Measurements from ENCODE around the gene PRRX2.

DNA sequence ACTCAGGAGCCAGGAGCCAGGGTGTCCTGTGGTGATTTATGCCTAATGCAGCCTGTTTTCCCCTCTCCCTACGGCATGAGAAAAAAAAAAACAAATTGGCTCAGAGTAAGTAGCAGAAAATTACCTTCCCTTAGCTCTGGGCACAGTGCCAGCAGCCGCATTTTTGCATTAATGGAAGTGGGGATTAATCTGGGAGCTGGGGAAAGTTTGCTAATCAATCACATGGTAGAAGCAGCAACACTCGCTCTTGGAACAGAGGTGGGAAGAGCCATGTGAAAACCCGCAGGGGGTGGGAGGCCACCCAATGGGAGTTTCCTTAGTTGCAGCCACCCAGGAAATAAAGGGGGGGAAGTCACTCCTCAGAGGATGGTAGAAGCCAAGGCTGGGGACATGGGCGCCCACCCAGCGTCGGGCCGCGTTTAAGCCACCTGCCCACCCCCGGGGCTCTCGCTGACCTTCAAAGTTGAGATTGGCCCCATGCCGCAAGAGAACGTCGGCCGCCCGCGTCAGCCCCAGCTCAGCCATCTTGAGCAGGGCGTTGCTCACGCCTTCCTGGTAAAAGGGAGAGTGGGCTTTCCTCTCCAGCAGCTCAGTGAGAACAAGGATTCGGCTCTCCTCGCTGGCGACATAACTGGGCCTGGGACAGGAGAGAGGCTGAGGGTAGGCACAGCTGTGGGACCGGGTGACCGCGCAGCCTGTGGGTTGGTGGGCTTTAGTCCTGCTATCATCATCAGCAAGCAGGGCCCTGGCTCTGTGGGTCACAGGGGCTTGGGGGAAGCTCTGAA lies 25.2 kb upstream of the PRRX2 start:
- TF ChIP-seq, protein P1, sequence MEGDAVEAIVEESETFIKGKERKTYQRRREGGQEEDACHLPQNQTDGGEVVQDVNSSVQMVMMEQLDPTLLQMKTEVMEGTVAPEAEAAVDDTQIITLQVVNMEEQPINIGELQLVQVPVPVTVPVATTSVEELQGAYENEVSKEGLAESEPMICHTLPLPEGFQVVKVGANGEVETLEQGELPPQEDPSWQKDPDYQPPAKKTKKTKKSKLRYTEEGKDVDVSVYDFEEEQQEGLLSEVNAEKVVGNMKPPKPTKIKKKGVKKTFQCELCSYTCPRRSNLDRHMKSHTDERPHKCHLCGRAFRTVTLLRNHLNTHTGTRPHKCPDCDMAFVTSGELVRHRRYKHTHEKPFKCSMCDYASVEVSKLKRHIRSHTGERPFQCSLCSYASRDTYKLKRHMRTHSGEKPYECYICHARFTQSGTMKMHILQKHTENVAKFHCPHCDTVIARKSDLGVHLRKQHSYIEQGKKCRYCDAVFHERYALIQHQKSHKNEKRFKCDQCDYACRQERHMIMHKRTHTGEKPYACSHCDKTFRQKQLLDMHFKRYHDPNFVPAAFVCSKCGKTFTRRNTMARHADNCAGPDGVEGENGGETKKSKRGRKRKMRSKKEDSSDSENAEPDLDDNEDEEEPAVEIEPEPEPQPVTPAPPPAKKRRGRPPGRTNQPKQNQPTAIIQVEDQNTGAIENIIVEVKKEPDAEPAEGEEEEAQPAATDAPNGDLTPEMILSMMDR (IDR thresholded peaks at IDR 0.05; ENCODE audit: poor library complexity) = no peak
- TF ChIP-seq EZH2 (IDR thresholded peaks at IDR 0.05; ENCODE audit: borderline replicate concordance) = no peak
